IMR-90 (cell line): Measurements from ENCODE around the gene MRPL12. TPM values are rescaled to one million over a fixed set of nuclear protein-coding genes. Genes with fewer than 3 reads are reported as not detected.

Experiments used
- ATAC-seq: fragments of 200-7000 bp; cut with Tn5 transposase; 2 replicates; pipeline ENCODE4 v1.9.1; 2020; ENCODE audit warnings: low read depth, mild to moderate bottlenecking, moderate library complexity
- BruUV-seq: library from RNA; stranded (reverse); fragments of 400-500 nt; replicated peaks from 2 replicates; lab custom pipeline; 2021; lab: Mats Ljungman, UMichigan
- CTCF ChIA-PET: fragments of 300-600 bp; formaldehyde crosslinking; extraction: SDS; loops from one replicate; lab custom pipeline; 2021; ENCODE audit warnings: antibody characterized with exemption; lab: Yijun Ruan, JAX
- POLR2A ChIA-PET: fragments of 300-600 bp; sonication (Branson Sonifier 250); formaldehyde crosslinking; loops from one replicate; lab custom pipeline; 2022; ENCODE audit warnings: antibody characterized with exemption; ENCODE audit not compliant: unreplicated experiment; lab: Charles Lee
- DNase-seq: peaks from one replicate; pipeline ENCODE4 v3.0.0; 2013
- H2AFZ ChIP-seq: replicated peaks from 2 replicates; pipeline ENCODE3; 2013; ENCODE audit warnings: low read length, mild to moderate bottlenecking; ENCODE audit not compliant: poor library complexity
- H2AK5ac ChIP-seq: 2 replicates; pipeline ENCODE4 v1.6.1; 2013; ENCODE audit warnings: low read depth, low read length, inconsistent platforms
- H2AK9ac ChIP-seq: replicated peaks from 2 replicates; pipeline ENCODE3; 2013; ENCODE audit warnings: mild to moderate bottlenecking, low read depth, low read length, moderate library complexity; ENCODE audit not compliant: poor library complexity
- H2BK120ac ChIP-seq: 2 replicates; pipeline ENCODE4 v1.6.1; 2013; ENCODE audit warnings: low read depth, low read length, inconsistent platforms
- H2BK15ac ChIP-seq: 3 replicates; pipeline ENCODE4 v1.6.1; 2013; ENCODE audit warnings: low read depth, low read length, inconsistent platforms
- H2BK20ac ChIP-seq: 2 replicates; pipeline ENCODE4 v1.6.1; 2013; ENCODE audit warnings: low read depth, mild to moderate bottlenecking, inconsistent platforms, low read length, moderate library complexity
- H2BK5ac ChIP-seq: 2 replicates; pipeline ENCODE4 v1.6.1; 2013; ENCODE audit warnings: mild to moderate bottlenecking, low read depth, low read length, inconsistent platforms; ENCODE audit not compliant: poor library complexity, severe bottlenecking
- H3K14ac ChIP-seq: replicated peaks from 2 replicates; pipeline ENCODE4 v1.6.1; 2013; ENCODE audit warnings: low read depth, low read length, inconsistent platforms
- H3K18ac ChIP-seq: 2 replicates; pipeline ENCODE4 v1.6.1; 2013; ENCODE audit warnings: low read depth, low read length, control low read depth
- H3K23ac ChIP-seq: 2 replicates; pipeline ENCODE4 v1.6.1; 2013; ENCODE audit warnings: low read depth, low read length, inconsistent platforms
- H3K27ac ChIP-seq: 2 replicates; pipeline ENCODE4 v1.5.1; 2013; ENCODE audit warnings: mild to moderate bottlenecking, control low read depth, low read length; ENCODE audit not compliant: insufficient read depth
- H3K27me3 ChIP-seq: 2 replicates; pipeline ENCODE4 v1.6.1; 2013; ENCODE audit warnings: low read length; ENCODE audit not compliant: control insufficient read depth, insufficient read depth
- H3K36me3 ChIP-seq: 2 replicates; pipeline ENCODE4 v1.6.1; 2013; ENCODE audit warnings: low read length, mixed read lengths; ENCODE audit not compliant: control insufficient read depth, insufficient read depth
- H3K4ac ChIP-seq: 2 replicates; pipeline ENCODE4 v1.6.1; 2013; ENCODE audit warnings: low read depth, low read length, inconsistent platforms
- H3K4me1 ChIP-seq: 2 replicates; pipeline ENCODE4 v1.6.1; 2013; ENCODE audit warnings: low read length, mixed read lengths; ENCODE audit not compliant: control insufficient read depth, insufficient read depth
- H3K4me2 ChIP-seq: 2 replicates; pipeline ENCODE4 v1.6.1; 2013; ENCODE audit warnings: low read depth, mild to moderate bottlenecking, control low read depth, low read length, moderate library complexity
- H3K4me3 ChIP-seq: 2 replicates; pipeline ENCODE4 v1.5.1; 2013; ENCODE audit warnings: low read depth, mild to moderate bottlenecking, control low read depth, low read length, moderate library complexity; ENCODE audit not compliant: insufficient read depth
- H3K56ac ChIP-seq: 2 replicates; pipeline ENCODE4 v1.6.1; 2013; ENCODE audit warnings: low read length, inconsistent platforms; ENCODE audit not compliant: insufficient read depth; ENCODE audit errors: extremely low read depth
- H3K79me1 ChIP-seq, 2 experiments: 2 replicates each; pipeline ENCODE4 v1.6.1; 2013; ENCODE audit warnings: low read length in 2 of 2, inconsistent platforms in 1 of 2, low read depth in 1 of 2
- H3K9ac ChIP-seq: 2 replicates; pipeline ENCODE4 v1.6.1; 2013; ENCODE audit warnings: low read depth, low read length, control low read depth
- H3K9me1 ChIP-seq: 2 replicates; pipeline ENCODE4 v1.6.1; 2013; ENCODE audit warnings: low read length, inconsistent platforms; ENCODE audit not compliant: insufficient read depth
- H3K9me3 ChIP-seq: 2 replicates; pipeline ENCODE4 v1.6.1; 2013; ENCODE audit warnings: low read length; ENCODE audit not compliant: control insufficient read depth, insufficient read depth
- H4K20me1 ChIP-seq: 2 replicates; pipeline ENCODE4 v1.6.1; 2013; ENCODE audit warnings: low read length, inconsistent platforms; ENCODE audit not compliant: insufficient read depth
- H4K5ac ChIP-seq: 2 replicates; pipeline ENCODE4 v1.6.1; 2013; ENCODE audit warnings: mild to moderate bottlenecking, low read depth, low read length, control low read depth
- H4K8ac ChIP-seq, 2 experiments: 2 replicates each; pipeline ENCODE4 v1.6.1; 2013; ENCODE audit warnings: low read depth in 2 of 2, low read length in 2 of 2, control low read depth in 1 of 2, inconsistent platforms in 1 of 2
- H4K91ac ChIP-seq: 2 replicates; pipeline ENCODE4 v1.6.1; 2013; ENCODE audit warnings: low read depth, low read length, inconsistent platforms; ENCODE audit not compliant: insufficient read depth
- BHLHE40 ChIP-seq: fragments of 150-350 bp; IDR thresholded peaks from 2 replicates; pipeline ENCODE4 v1.6.1; 2016; ENCODE audit warnings: mild to moderate bottlenecking, low read depth, low read length
- CHD1 ChIP-seq: IDR thresholded peaks from 2 replicates; pipeline ENCODE4 v1.6.1; 2012; ENCODE audit warnings: low read depth, low read length, improper control_type of control experiment
- FOS ChIP-seq: fragments of 150-350 bp; IDR thresholded peaks from 2 replicates; pipeline ENCODE4 v1.6.1; 2016; ENCODE audit warnings: low read depth, low read length
- MAFK ChIP-seq: IDR thresholded peaks from 2 replicates; pipeline ENCODE4 v1.6.1; 2012; ENCODE audit warnings: low read depth, low read length, improper control_type of control experiment
- MAZ ChIP-seq: IDR thresholded peaks from 2 replicates; pipeline ENCODE4 v1.6.1; 2012; ENCODE audit warnings: low read depth, mild to moderate bottlenecking, low read length, improper control_type of control experiment, moderate library complexity, borderline replicate concordance
- MXI1 ChIP-seq: IDR thresholded peaks from 2 replicates; pipeline ENCODE4 v1.6.1; 2012; ENCODE audit warnings: low read depth, mild to moderate bottlenecking, low read length, moderate library complexity, borderline replicate concordance
- NFE2L2 ChIP-seq: fragments of 150-350 bp; IDR thresholded peaks from 2 replicates; pipeline ENCODE4 v1.6.1; 2016; ENCODE audit warnings: low read depth, mild to moderate bottlenecking, low read length
- POLR2A ChIP-seq: IDR thresholded peaks from 2 replicates; pipeline ENCODE4 v1.6.1; 2012; ENCODE audit warnings: mild to moderate bottlenecking, low read depth, low read length
- RAD21 ChIP-seq: IDR thresholded peaks from 2 replicates; pipeline ENCODE4 v1.6.1; 2012; ENCODE audit warnings: low read length, improper control_type of control experiment
- RCOR1 ChIP-seq: IDR thresholded peaks from 2 replicates; pipeline ENCODE4 v1.6.1; 2012; ENCODE audit warnings: mild to moderate bottlenecking, low read length, improper control_type of control experiment; ENCODE audit not compliant: insufficient replicate concordance
- RFX5 ChIP-seq: IDR thresholded peaks from 2 replicates; pipeline ENCODE4 v1.8.0; 2012; ENCODE audit warnings: low read depth, mild to moderate bottlenecking, low read length, moderate library complexity
- SMC3 ChIP-seq: fragments of 150-350 bp; IDR thresholded peaks from 2 replicates; pipeline ENCODE4 v1.6.1; 2016; ENCODE audit warnings: low read depth, mild to moderate bottlenecking, antibody characterized with exemption, low read length, moderate library complexity
- WGBS, 2 experiments: methylation state at CpG; one replicate each; pipeline versions ENCODE4 v1.1.5 to v1.1.7; 2013; ENCODE audit warnings: missing lambda C conversion rate in 2 of 2; ENCODE audit not compliant: insufficient read length in 1 of 2; ENCODE audit errors: extremely low coverage in 2 of 2; 5-methylcytosine and 5-hydroxymethylcytosine counted together
- dilution Hi-C: fragments of 300-500 bp; cut with HindIII; formaldehyde crosslinking; loops from one replicate; pipeline ENCODE4 v1.14.3; 2018; ENCODE audit warnings: low sequenced_read_pairs; ENCODE audit not compliant: unreplicated experiment
- in situ Hi-C: fragments of 300-500 bp; cut with MboI; formaldehyde crosslinking; loops from 3 replicates; pipeline ENCODE4 v1.14.3; 2019; ENCODE audit warnings: low sequenced_read_pairs, inconsistent platforms, mixed read lengths
- intact Hi-C: fragments of 100-400 bp; cut with micrococcal nuclease; formaldehyde crosslinking; loops from 2 replicates; pipeline ENCODE4 v1.10.0; 2022
- polyA plus RNA-seq, 3 experiments: library from polyadenylated mRNA; depleted of rRNA; stranded (reverse); fragments of >200 nt; gene quantifications; 2 replicates each; pipeline ENCODE4 v1.2.3, GENCODE V29; 2012; ENCODE audit warnings: low replicate concordance in 1 of 3
- total RNA-seq: library from RNA; depleted of rRNA; stranded (reverse); fragments of >200 nt; gene quantifications from 2 replicates; pipeline ENCODE4 v1.2.3, GENCODE V29; 2012
- TF ChIP-seq, protein P1 (sequence below): conservative IDR thresholded peaks from 2 replicates; pipeline ENCODE4 v1.5.1; 2012; ENCODE audit warnings: mild to moderate bottlenecking, low read depth, low read length, improper control_type of control experiment
- TF ChIP-seq, protein P2 (sequence below): fragments of 150-350 bp; IDR thresholded peaks from 2 replicates; pipeline ENCODE4 v1.6.1; 2016; ENCODE audit warnings: low read depth, mild to moderate bottlenecking, low read length, moderate library complexity, borderline replicate concordance
- TF ChIP-seq, protein P3 (sequence below): fragments of 150-350 bp; IDR thresholded peaks from 2 replicates; pipeline ENCODE4 v1.6.1; 2017; ENCODE audit warnings: mild to moderate bottlenecking, antibody characterized with exemption, low read length, low read depth

MRPL12 gene
- total and polyA plus RNA-seq, 2 of the 4 experiments (the other 2 are of a cell fraction): 17.2 to 111 TPM

DNA sequence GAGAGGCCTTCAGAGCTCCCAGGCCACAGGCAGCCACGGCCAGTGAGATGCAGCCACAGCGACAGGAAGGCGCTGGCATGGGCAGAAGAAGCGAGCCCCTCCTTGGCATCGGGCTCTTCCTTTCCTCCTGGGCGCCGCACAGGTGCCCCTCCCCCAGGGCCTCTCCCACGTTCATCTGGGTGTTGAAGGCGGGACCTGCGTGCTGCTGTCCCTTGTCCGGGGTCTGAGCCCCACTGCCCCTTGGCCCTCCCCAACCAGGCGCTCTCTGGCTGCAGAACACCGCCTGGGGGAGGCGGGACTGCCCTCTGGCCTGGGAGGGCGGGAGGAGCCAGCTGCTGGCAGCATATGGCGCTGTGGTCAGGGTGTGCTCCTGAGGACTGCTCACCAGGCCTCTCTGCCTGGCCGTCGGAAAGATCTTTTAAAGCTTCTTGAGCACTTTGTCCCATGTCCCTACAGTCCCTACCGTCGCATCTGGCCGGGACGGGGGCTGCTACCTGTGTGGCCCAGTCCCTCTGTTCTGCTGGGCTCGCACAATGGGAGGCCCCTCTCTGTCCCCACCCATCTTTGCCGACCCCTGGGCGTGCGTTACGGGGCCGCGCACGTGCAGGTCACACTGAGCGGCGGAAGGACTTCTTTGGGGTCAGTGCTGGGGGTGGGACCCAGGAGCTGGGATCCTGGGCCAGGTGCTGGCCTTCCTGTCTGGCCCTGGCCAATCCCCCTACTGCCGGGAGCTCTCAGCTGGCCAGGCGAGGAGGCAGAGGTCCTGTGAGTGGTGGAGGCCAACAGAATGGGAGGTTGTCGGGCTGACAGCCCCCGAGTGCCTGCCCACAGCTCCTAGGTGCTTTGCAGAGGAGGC lies 10.6 kb downstream of the MRPL12 start:
- no peak for ATAC-seq
- Histone ChIP-seq H4K5ac (no peak overlapping the region), H3K27me3 (no peaks in the 10 kb centered on the region), H3K9me1 (peaks cover 8% of the 10 kb centered on the region), H3K9ac (no peak overlapping the region), H3K14ac (no peak overlapping the region), H2AK5ac (no peak overlapping the region), H3K36me3 (peaks cover 1% of the 10 kb centered on the region; the same call in 1 of the 2 replicates), H3K4me3 (no peak overlapping the region), H2AFZ (no peak overlapping the region), H4K91ac (no peak overlapping the region), H2BK5ac (no peak overlapping the region), H2BK20ac (no peak overlapping the region), H3K9me3 (no peaks in the 10 kb centered on the region), H2BK15ac (no peak overlapping the region), H3K4me1 (peaks cover 18% of the 10 kb centered on the region), H2AK9ac (peak overlapping the region; percentile 75), H4K8ac (no peak overlapping the region), H2BK120ac (no peak overlapping the region), H3K4ac (no peak overlapping the region), H3K4me2 (no peak overlapping the region), H4K20me1 (no peaks in the 10 kb centered on the region; the same call in 1 of the 2 replicates), H3K18ac (no peak overlapping the region), H3K27ac (no peak overlapping the region), H3K56ac (no peak overlapping the region), H3K79me1 (peaks cover 14 to 30% of the 10 kb centered on the region in 2 experiments), H3K23ac (no peak overlapping the region)
- intact Hi-C loops (no loop called here), in situ Hi-C loops (no loop called here), dilution Hi-C loops (no loop called here)
- CTCF ChIA-PET: no interaction called here
- 73% methylated on average over 2 of the region's 36 CpGs; no CpG with 5 or more reads in 1 of the 2 experiments for WGBS, 2 experiments
- BruUV-seq: no TSS peak
- DNase-seq: no peak
- POLR2A ChIA-PET: no interaction called here
- TF ChIP-seq, protein P1, sequence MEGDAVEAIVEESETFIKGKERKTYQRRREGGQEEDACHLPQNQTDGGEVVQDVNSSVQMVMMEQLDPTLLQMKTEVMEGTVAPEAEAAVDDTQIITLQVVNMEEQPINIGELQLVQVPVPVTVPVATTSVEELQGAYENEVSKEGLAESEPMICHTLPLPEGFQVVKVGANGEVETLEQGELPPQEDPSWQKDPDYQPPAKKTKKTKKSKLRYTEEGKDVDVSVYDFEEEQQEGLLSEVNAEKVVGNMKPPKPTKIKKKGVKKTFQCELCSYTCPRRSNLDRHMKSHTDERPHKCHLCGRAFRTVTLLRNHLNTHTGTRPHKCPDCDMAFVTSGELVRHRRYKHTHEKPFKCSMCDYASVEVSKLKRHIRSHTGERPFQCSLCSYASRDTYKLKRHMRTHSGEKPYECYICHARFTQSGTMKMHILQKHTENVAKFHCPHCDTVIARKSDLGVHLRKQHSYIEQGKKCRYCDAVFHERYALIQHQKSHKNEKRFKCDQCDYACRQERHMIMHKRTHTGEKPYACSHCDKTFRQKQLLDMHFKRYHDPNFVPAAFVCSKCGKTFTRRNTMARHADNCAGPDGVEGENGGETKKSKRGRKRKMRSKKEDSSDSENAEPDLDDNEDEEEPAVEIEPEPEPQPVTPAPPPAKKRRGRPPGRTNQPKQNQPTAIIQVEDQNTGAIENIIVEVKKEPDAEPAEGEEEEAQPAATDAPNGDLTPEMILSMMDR: no peak
- no peak for TF ChIP-seq CHD1
- TF ChIP-seq, protein P2, sequence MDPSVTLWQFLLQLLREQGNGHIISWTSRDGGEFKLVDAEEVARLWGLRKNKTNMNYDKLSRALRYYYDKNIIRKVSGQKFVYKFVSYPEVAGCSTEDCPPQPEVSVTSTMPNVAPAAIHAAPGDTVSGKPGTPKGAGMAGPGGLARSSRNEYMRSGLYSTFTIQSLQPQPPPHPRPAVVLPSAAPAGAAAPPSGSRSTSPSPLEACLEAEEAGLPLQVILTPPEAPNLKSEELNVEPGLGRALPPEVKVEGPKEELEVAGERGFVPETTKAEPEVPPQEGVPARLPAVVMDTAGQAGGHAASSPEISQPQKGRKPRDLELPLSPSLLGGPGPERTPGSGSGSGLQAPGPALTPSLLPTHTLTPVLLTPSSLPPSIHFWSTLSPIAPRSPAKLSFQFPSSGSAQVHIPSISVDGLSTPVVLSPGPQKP: no peak
- no peak for TF ChIP-seq MAFK
- TF ChIP-seq RCOR1: no peak
- no peak for TF ChIP-seq MAZ
- TF ChIP-seq RFX5: no peak
- no peak for TF ChIP-seq POLR2A
- no peak for TF ChIP-seq RAD21
- TF ChIP-seq, protein P3, sequence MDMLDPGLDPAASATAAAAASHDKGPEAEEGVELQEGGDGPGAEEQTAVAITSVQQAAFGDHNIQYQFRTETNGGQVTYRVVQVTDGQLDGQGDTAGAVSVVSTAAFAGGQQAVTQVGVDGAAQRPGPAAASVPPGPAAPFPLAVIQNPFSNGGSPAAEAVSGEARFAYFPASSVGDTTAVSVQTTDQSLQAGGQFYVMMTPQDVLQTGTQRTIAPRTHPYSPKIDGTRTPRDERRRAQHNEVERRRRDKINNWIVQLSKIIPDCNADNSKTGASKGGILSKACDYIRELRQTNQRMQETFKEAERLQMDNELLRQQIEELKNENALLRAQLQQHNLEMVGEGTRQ: no peak
- no peak for TF ChIP-seq MXI1
- no peak for TF ChIP-seq NFE2L2
- TF ChIP-seq BHLHE40: no peak
- TF ChIP-seq FOS: no peak
- TF ChIP-seq SMC3: no peak
